OCI-LY3 (cell line): Measurements from ENCODE around the gene RER1.

Experiments used
- CTCF ChIP-seq: fragments of 200-600, 300-600 bp; sonication (generic); IDR thresholded peaks from 2 replicates; pipeline ENCODE4 v1.5.1; 2014; ENCODE audit warnings: antibody characterized with exemption, low read length, low read depth
- EZH2phosphoT487 ChIP-seq: fragments of 200-600 bp; shearing (Covaris generic); IDR thresholded peaks from 2 replicates; pipeline ENCODE4 v1.6.1; 2018; ENCODE audit warnings: antibody characterized with exemption, mixed run types, low read depth

GRCh38 chr1:2425892-2426291 lies 34.3 kb downstream of the RER1 start:
- TF ChIP-seq CTCF (no peak), EZH2phosphoT487 (no peak)
